Spleen (tissue), 7 donors: Measurements from ENCODE around the gene KBTBD8.

ENCODE experiments used
- POLR2A ChIP-seq, 3 donors: fragments of 450-650 bp; IDR thresholded peaks; one replicate each; pipeline ENCODE4 v1.5.1; 2017; ENCODE audit warnings: antibody characterized with exemption in 3 of 3, mild to moderate bottlenecking in 1 of 3
- POLR2AphosphoS5 ChIP-seq, 3 donors: sonication (generic); formaldehyde crosslinking; IDR thresholded peaks; one replicate each; pipeline ENCODE4 v1.5.1; 2017; ENCODE audit warnings: antibody characterized with exemption in 3 of 3
- TF ChIP-seq, protein P1 (sequence below), 11 experiments: fragments of 200-600 bp in 7 of 11; fragments of 450-650 bp in 4 of 11; sonication (generic) in 4 of 11; IDR thresholded peaks in 8 of 11; conservative IDR thresholded peaks in 3 of 11; 1 replicate in 7 of 11; 2 replicates in 4 of 11; pipeline versions ENCODE4 v1.4.0 to v1.8.0; 2016 to 2021; ENCODE audit warnings: antibody characterized with exemption in 11 of 11, inconsistent platforms in 4 of 11, mild to moderate bottlenecking in 1 of 11
- donor health status: DM: no; HTN: no; CAD: no; lungs with moderate emphysema.
- donor health status: DM: no; HTN: no; CAD: no.
- donor health status: DM: no; HTN: no; CAD: no.

DNA sequence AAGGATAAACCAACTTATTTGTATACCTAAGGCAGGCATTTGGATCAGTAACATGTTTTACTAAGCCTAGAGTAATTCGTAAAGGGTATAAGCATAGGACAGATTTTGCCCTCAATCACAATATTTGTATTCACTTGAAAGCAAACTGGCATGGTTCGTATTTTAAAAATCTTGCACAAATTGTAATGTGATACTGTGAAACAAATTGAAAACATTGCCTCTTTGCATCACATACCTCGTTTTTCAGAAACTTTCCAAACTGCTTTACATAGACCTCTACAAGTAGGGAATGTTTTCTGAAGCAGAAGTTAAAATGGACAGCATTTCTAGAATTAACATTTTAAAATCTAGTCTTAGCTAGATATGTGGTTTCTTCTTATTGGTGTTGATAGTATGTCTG is 11.6 kb downstream of the KBTBD8 start:
- TF ChIP-seq, protein P1, sequence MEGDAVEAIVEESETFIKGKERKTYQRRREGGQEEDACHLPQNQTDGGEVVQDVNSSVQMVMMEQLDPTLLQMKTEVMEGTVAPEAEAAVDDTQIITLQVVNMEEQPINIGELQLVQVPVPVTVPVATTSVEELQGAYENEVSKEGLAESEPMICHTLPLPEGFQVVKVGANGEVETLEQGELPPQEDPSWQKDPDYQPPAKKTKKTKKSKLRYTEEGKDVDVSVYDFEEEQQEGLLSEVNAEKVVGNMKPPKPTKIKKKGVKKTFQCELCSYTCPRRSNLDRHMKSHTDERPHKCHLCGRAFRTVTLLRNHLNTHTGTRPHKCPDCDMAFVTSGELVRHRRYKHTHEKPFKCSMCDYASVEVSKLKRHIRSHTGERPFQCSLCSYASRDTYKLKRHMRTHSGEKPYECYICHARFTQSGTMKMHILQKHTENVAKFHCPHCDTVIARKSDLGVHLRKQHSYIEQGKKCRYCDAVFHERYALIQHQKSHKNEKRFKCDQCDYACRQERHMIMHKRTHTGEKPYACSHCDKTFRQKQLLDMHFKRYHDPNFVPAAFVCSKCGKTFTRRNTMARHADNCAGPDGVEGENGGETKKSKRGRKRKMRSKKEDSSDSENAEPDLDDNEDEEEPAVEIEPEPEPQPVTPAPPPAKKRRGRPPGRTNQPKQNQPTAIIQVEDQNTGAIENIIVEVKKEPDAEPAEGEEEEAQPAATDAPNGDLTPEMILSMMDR (IDR thresholded peaks at IDR 0.05 in 8 of 11, conservative IDR thresholded peaks at IDR 0.05 in 3 of 11) = no peak
- TF ChIP-seq POLR2A (IDR thresholded peaks at IDR 0.05) (no peak), POLR2AphosphoS5 (IDR thresholded peaks at IDR 0.05) (no peak)
